Breast epithelium (tissue), 3 donors: ENCODE data around the gene SGO2.

Experiments
- POLR2A ChIP-seq: fragments of 450-650 bp; IDR thresholded peaks from one replicate; pipeline ENCODE4 v1.6.1; 2016; ENCODE audit warnings: antibody characterized with exemption, mild to moderate bottlenecking, moderate library complexity
- POLR2AphosphoS5 ChIP-seq, 3 donors: sonication (generic); formaldehyde crosslinking; IDR thresholded peaks; one replicate each; pipeline ENCODE4 v1.6.1; 2017; ENCODE audit warnings: antibody characterized with exemption in 3 of 3
- TF ChIP-seq, protein P1 (sequence below), 3 donors: fragments of 450-650 bp; IDR thresholded peaks; one replicate each; pipeline ENCODE4 v1.5.1; 2016 to 2017; ENCODE audit warnings: antibody characterized with exemption in 3 of 3, mild to moderate bottlenecking in 3 of 3, moderate library complexity in 3 of 3

DNA sequence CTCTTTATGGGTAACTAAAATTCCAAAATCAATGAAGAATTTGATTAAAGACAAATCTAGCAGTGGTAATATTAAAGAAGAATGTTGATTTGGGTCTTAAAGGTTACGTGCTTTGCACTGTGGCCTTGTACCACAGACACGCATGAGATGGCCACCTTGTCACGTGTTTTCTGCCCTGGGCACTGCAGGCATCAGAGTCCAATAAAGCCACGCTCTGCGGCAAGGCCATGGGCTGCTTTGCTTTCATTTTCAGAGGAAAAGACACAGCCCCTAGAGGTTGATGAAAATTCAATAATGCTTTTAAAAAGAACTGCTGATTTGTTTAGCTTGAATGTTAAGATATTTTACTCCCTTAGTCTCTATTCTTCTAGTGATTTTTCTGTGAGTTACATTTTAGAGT is 90.2 kb downstream of the SGO2 start:
- TF ChIP-seq, protein P1, sequence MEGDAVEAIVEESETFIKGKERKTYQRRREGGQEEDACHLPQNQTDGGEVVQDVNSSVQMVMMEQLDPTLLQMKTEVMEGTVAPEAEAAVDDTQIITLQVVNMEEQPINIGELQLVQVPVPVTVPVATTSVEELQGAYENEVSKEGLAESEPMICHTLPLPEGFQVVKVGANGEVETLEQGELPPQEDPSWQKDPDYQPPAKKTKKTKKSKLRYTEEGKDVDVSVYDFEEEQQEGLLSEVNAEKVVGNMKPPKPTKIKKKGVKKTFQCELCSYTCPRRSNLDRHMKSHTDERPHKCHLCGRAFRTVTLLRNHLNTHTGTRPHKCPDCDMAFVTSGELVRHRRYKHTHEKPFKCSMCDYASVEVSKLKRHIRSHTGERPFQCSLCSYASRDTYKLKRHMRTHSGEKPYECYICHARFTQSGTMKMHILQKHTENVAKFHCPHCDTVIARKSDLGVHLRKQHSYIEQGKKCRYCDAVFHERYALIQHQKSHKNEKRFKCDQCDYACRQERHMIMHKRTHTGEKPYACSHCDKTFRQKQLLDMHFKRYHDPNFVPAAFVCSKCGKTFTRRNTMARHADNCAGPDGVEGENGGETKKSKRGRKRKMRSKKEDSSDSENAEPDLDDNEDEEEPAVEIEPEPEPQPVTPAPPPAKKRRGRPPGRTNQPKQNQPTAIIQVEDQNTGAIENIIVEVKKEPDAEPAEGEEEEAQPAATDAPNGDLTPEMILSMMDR (IDR thresholded peaks at IDR 0.05) = no peak
- TF ChIP-seq POLR2A (no peak), POLR2AphosphoS5 (IDR thresholded peaks at IDR 0.05) (no peak)
